NCI-H146 (cell line): ENCODE measurements around the gene KRT73.

Experiments
- DNase-seq: peaks from one replicate; lab custom pipeline; 2025; lab: John Stamatoyannopoulos, UW

The KRT73 gene

DNA sequence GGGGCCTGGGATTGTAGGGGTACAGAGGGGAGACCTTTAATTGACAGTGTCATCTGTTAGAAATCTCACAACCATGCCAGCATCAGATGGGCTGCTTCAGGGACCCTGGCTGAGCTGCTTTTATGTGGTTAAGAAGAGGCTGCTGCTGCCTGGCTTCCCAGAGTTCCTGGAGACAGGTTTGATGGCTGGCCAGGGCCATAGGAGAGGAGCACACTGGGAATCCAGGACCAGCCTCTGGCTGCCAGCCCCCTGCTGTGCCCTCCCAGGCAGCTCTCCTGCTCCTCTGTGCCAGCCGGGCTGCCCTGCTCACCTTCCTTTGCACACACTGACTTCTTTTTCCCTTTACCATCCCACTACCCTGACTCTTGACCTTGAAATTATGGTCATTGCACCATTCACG lies 507 bp upstream of the KRT73 start:
- no peak for DNase-seq

DNA sequence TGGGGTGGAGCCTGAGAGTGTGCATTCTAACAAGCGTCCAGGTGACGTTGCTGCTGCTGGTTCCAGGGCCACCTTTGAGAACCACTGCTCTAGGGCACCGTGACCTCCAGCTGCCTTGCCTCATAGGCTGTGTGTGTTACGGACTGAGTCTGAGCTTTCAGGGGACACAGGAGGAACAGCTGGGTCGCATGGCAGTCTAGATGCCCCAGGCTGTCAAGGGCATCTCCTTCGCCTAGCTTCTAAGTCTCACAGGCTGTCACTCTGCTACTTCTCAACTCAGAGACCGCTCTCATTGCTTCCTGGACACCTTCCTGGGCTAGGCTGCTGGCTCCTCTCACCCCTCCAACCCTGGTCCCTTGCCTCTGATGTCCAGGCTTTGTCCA lies 965 bp downstream of the KRT73 start:
- DNase-seq = no peak

DNA sequence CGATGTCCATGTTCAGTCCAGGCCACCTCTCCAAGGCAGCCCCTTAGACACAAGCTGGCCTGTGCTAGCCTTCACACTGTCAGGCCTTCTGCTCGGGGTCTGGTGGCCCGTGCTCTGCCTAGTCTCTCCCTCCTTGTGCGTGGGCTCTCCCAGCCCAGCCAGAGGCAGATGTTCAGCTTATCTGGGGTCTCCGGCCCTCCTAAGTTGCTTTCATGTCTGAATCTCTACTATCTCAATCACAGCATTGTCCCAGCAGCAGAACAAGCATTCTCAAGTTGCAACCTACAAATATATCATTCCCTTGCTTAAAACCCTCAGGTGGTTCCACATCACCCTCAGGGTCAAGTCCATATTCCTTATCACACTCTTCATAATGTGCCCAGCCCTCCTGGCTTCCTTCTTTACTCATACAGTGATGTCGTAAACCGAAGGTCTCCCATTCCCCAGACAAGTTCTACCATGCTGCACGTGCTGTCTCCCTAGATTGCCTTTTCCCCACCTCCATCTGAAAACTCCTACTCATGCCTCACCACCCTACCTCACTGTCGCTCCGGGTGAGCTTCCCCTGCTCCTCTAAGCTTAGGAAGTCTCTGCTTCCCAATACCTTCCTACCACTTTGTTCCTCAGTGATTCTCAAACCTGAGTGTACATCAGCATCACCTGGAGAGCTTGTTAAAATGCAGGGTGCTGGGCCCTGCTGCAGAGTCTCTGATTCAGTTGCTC lies 1.5 kb downstream of the KRT73 start:
- DNase-seq = no peak

- no peak for DNase-seq
Observed at GRCh38 chr12:52615912-52616311, 2.4 kb downstream of the KRT73 start.

DNA sequence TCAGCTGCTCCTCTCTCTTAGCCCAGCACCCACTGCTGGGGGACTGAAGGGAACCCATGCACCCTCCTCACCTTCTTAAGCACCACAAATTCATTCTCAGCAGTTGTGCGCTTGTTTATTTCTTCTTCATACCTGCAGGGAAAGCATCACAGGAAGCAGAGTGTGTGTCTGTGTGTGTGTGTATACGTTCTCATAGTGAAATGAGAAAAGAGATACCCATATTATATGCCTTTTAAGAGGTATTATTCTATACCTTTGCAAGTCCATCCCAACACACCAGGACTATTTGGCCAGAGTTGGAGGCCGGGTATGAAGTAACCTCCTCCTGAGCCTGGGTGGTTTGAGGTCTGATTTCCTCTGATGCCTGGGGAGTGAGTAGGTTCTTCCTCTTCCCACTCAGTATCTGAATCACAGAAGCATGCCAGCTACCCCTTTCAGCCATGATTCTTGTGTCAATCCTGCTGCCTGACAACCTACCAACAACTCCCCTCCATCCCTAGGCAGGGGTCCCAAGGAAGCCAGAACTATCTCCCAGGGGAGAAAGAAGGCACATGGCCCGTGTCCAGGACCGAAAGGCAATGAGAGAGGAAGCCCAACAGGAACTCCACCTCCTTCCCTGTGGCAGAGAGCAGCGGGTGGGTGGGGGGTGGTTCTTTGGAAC lies 3.0 kb downstream of the KRT73 start:
- no peak for DNase-seq

GRCh38 chr12:52614381-52615207 lies 3.8 kb downstream of the KRT73 start:
- no peak for DNase-seq

DNA sequence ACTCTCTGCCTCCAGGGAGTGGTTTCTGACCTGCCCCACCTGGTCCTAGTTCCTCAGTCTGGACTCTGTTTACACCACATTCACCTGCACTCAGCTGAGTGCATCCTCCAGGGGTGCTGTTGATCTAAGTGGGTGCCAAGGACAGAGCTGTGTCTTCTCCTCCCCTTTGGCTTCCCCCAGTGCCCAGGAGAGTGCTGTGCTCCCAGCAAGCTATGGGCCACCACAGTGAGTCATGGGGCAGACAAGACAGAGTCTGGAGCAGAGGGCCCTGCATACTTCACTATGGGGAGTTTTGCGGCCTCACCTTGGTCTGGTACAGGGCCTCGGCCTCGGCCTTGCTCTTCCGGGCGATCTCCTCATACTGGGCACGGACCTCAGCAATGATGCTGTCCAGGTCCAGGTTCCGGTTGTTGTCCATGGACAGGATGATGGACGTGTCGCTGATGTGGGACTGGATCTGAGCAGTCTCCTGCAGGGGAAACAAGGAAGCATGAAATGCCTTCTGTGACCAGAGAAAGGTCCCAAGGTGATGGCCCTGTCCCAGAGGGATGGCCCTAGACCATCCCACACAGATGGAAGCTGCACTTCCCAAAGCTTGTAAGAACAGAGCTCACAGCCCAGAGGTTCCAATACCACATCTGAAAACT lies 4.9 kb downstream of the KRT73 start:
- no peak for DNase-seq

- no peak for DNase-seq
Observed at GRCh38 chr12:52612431-52613383, 5.7 kb downstream of the KRT73 start.

GRCh38 chr12:52611080-52611468 lies 7.3 kb downstream of the KRT73 start:
- no peak for DNase-seq

DNA sequence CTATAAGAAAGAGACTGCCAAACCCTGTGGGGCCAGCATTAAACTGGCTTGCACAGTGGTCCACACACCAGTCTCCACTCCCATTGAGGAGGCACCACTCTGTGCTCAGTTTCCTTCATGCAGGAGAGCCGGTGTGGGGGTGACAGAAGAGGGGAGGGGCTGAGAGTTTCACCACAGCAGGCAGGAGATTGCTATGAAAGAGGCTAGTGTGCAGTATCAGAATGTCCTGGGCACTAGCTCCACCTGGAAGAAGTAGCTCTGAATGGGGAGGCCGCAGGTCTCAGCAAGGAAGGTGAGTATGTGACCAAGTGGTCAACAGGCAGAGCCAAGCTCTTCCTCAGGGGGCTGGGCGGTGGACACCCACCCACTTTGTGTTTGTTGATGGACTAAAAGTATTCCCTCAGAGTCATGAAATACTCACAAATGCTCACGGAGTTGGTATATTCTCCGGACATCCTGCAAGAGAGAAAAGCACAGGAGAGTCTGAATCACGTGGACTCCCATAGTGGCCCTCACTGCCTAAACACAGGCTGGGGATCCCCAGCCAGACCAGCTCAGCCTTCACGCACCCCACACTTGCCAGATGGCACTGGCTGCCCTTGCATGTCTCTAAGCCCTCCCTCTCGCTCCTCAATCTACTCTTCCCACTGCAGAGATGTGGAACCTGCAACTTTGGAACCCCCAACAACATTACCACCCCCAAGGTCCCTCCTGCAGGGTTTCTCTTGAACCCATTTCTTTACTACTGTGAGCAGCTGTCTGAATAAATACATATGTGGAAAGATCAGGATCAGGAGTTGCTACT lies 9.3 kb downstream of the KRT73 start:
- DNase-seq = no peak

DNA sequence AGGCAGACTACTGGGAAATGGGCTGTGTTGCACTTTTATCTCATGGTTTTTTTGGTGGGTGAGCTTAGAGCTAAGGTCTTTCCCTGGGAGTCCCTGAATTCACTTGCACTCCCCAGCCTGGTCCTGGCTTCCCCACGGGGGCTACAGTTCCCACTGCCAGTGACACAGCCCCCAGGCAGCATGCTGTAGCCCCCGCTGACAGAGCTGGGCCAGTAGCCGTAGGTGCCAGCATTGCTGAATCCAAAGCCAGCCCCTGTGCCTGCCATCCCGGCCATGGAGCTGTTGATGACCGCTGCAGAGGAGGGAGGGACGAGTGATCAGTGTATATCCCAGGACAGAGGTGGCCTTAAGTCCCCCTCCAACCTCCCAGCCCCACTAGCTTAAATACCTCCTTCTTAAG lies 10.2 kb downstream of the KRT73 start:
- no peak for DNase-seq

DNA sequence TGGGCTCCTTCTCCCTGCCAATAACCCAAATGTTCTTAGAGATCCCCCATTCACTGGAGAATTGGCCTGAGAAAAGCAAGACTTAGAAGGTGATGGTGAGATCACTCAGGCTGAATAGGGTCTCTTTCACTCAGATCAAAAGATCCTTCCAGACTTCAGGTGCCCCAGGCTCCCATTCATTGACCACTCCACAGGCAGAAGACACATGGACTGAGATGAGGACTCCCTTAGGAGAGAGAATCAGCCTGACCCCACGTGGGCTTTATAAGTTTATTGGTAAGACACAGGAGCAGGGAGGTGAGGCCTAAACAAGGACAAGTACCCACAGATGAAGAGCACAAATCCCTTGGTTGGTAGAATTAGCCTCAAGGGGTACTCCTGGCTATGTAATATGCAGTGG lies 11.0 kb downstream of the KRT73 start:
- DNase-seq = no peak

DNA sequence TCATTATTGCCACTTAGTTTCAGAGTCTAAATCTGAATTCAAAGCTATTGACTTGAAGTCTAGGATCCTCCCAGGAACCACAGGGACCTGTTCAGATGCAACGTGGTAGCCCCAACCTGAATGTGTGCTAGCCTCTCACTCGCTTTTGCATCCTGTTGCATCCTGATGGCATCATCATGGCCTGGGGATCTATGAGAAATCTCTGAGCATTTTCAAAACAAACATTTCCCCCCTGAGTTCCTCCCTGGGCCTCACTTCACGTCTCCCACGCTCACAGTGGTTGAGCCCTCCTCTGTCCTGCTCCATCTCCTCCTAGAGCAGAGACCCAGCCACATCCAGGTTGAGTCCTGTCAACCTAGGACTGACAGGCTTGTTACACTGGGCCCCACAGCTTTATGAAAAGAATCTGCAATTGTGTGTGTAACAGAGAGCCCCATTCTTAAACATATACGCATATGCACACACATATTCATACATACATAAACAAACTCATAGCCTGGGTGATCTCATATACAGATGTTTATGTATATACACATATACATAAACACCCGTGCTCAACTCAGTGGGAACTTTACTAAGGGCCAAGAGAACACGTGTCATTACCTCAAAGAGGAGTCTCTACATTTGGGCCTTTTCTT lies 11.7 kb downstream of the KRT73 start:
- DNase-seq = no peak

DNA sequence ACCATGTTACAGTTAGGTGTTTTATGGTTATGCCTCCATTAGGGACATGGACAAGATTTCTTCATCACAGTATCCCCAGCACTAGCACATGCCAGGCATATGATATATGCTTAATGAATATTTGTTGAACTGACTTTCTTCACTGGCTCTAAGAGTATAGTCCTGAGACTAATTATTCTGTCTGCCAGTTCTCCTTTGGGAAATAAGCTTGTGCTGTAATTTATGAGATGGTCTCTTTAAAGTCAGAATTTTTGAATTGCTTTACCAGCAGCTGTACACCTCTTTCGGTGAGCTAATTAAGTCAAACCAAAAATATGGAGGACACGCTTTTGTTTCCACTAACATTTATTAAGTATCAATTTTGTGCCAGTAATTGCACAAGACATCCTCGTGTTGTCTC lies 12.3 kb downstream of the KRT73 start:
- DNase-seq = no peak

DNA sequence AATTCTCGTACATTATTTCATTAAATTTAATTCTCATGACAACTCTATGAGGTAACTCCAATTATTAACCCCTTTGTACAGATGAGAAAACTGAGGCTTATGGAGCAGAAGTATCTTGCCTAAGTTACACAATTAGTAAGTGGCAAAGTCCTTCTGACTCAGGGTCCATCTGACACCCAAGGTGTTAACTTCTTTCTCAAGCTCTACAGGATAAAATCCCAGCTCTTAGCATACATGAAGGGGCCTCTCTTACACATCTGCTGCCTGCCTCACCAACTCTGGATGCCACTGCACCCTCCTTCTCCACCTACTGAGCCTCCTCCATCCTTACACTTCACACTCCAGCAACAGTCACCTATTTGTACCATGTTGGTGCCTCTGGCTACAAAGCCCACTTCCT lies 12.8 kb downstream of the KRT73 start:
- no peak for DNase-seq

- no peak for DNase-seq
Observed at GRCh38 chr12:52604859-52605258, 13.5 kb downstream of the KRT73 start.

DNA sequence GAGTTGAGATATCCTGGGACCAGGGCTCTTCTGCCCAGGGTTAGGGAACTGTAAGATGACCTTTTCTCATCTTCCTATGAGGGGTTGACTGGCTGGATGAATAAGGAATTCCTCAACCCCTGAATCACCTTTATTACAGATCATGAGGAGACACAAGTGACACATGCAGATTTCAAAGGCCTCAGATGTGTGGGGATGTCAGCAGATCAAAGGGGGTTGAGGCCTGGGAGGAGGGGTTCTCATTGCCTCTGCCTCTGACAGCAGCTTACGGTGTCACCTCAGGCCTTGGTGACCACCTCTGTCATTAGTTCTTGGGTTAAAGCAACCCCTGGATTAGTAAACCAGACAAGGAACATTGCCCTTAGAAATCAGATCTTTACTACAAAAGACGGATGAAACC lies 15.0 kb downstream of the KRT73 start:
- DNase-seq = no peak

DNA sequence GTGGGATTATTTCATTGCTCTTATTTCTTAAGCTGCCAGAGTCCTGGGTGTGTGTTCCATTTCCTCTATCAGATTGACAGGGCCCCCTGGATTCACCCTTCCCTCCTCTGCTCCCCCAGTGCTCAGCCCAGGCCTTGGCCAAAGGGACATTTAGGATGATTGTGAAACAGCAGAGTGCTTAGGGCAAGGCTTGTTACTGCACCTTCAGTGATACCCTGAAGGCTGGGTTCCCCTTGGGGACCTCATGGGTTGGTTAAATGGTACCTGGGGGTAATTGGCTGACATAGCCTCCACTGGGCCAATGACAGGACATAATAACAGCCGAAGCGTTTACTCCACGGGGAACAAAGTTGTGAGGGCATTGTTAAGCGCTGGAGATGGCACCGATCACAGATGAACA lies 15.8 kb downstream of the KRT73 start:
- no peak for DNase-seq

GRCh38 chr12:52601671-52602070 lies 16.7 kb downstream of the KRT73 start:
- DNase-seq = no peak

DNA sequence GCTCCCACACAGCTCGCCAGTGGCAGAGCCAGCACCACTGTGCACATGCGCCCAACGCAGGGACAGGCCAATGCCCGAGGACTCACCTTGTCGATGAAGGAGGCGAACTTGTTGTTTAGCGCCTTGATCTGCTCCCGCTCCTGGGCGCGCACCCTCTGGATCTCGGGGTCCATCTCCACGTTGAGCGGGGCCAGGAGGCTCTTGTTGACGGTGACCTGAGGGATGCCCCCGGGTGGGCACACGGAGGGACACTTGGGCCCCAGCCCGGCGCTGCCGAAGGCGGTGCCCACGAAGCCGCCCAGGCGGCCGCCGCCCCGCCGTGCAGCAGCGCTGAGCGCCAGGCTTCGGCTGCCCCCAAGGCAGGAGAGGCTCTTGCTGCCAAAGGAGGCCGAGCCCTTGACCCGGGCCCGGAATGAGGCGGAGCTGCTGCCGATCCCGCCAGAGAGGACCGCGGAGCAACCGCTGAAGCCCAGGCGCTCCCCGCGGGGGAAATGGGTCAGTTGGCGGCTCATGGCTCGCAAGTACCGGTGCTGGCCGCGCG lies 17.3 kb downstream of the KRT73 start, which contains the start of gene KRT72:
Gene KRT72 (minus strand): TSS at position 523 of the 541 bp plus-strand sequence. CDS start 11 bp downstream, at position 512.
- no peak for DNase-seq
